Measurements from ENCODE around the gene KNDC1.
A peak's percentile ranks its signal among the peaks of the same experiment; 100 is the strongest.

Gene KNDC1

DNA sequence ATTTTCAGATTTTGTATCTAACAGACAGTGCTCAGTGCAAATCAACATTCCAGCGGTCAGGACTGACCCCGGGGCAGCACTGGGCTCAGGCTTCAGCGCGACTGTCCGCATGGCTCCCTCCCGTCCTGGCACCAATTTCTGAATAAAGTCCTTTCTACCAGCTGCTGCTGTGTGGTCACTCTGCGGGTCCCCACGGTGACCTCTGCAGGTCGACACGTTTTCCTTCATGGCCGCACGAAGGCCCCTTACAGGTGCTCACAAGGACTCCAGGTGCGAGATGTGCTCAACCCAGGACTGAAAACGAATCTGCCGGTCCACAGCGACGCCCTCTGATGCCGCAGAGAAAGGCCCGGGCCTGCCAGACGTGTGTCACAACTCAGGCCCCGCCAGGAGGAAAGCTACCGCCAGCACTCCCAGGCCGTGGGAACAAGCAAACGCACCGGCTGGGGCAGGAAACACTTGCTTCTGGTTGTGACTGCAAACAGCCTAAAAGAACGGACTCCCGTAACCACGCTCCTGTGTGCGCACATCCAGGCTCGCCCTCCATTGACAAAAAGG is 66.3 kb downstream of the KNDC1 start:
- Histone ChIP-seq H2AK5ac (ENCODE audit: low read depth, low read length) (no peak overlapping the region), H2BK120ac (ENCODE audit: low read depth, low read length) (no peak overlapping the region), H3K4me3 (ENCODE audit: low read length in 2 of 2) (no peak overlapping the region), H3K18ac (ENCODE audit: low read length) (peak overlapping the region; percentile 80), H2AFZ (ENCODE audit: low read length) (no peak overlapping the region), H3K9me3 (replicated peaks in 1 of 2; ENCODE audit: control insufficient read depth in 2 of 2, insufficient read depth in 1 of 2, low read depth in 1 of 2, low read length in 2 of 2) (peaks cover 0 to 3% of the 10 kb centered on the region in 2 donors), H3K4me1 (ENCODE audit: control insufficient read depth in 2 of 2, insufficient read depth in 1 of 2, low read depth in 1 of 2, low read length in 2 of 2) (peaks cover 1 to 7% of the 10 kb centered on the region in 2 donors), H4K91ac (ENCODE audit: low read depth, low read length, poor library complexity) (no peak overlapping the region), H4K8ac (ENCODE audit: low read depth, low read length) (no peak overlapping the region), H3K27me3 (ENCODE audit: control insufficient read depth in 3 of 3, insufficient read depth in 3 of 3, low read depth in 1 of 3, low read length in 3 of 3) (peaks cover 13 to 41% (median 33%) of the 10 kb centered on the region in 3 experiments), H2BK5ac (ENCODE audit: low read length) (peak overlapping the region; percentile 87), H3K4ac (ENCODE audit: low read length) (no peak overlapping the region), H2BK12ac (ENCODE audit: low read length) (no peak overlapping the region), H3K14ac (ENCODE audit: low read length) (no peak overlapping the region), H3K9ac (ENCODE audit: low read depth, low read length, poor library complexity) (no peak overlapping the region), H2BK15ac (ENCODE audit: low read length) (no peak overlapping the region), H3K36me3 (replicated peaks in 1 of 2; ENCODE audit: control insufficient read depth in 2 of 2, insufficient read depth in 2 of 2, low read length in 2 of 2) (no peaks in the 10 kb centered on the region), H3K27ac (replicated peaks; ENCODE audit: low read length) (no peak overlapping the region), H3K4me2 (ENCODE audit: insufficient read depth, low read length, poor library complexity, severe bottlenecking) (no peak overlapping the region), H3K79me1 (ENCODE audit: low read depth, low read length) (no peaks in the 10 kb centered on the region), H3K23ac (ENCODE audit: low read depth, low read length, poor library complexity) (no peak overlapping the region)
- no CpG with 5 or more reads among the region's 30 CpGs for WGBS, 2 donors (ENCODE audit: extremely low coverage in 2 of 2, insufficient read length in 2 of 2, insufficient replicate concordance in 1 of 2)
- no peak for DNase-seq (ENCODE audit: low spot score)

DNA sequence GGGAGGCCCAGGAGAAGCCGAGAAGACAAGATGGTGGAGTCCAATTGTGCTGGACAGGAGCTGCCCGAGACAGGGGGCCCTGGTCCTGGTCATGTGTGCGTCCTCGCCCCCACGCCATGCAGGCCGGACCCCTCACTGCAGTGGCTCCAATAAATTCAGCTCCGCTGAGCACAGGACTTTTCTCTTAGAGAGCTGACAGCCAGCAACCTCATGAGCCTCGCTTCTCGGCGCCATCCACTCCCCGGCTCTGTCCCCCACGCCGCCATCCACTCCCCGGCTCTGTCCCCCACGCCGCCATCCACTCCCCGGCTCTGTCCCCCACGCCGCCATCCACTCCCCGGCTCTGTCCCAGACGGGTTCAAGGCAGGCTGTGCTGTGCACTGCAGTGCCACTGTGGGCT is 67.2 kb downstream of the KNDC1 start:
- no peaks in the 10 kb centered on the region for H3K79me1 ChIP-seq (ENCODE audit: low read depth, low read length)
- no peak overlapping the region for H3K4me3 ChIP-seq (ENCODE audit: low read length in 2 of 2)
- no peak overlapping the region for H4K91ac ChIP-seq (ENCODE audit: low read depth, low read length, poor library complexity)
- H3K9me3 ChIP-seq (replicated peaks in 1 of 2; ENCODE audit: control insufficient read depth in 2 of 2, insufficient read depth in 1 of 2, low read depth in 1 of 2, low read length in 2 of 2): peaks cover 0 to 11% of the 10 kb centered on the region in 2 donors
- no peak overlapping the region for H3K23ac ChIP-seq (ENCODE audit: low read depth, low read length, poor library complexity)
- no peak for DNase-seq (ENCODE audit: low spot score)
- H3K4me2 ChIP-seq (ENCODE audit: insufficient read depth, low read length, poor library complexity, severe bottlenecking): no peak overlapping the region
- no peak overlapping the region for H2BK5ac ChIP-seq (ENCODE audit: low read length)
- H2AK5ac ChIP-seq (ENCODE audit: low read depth, low read length): no peak overlapping the region
- WGBS, 2 donors (ENCODE audit: extremely low coverage in 2 of 2, insufficient read length in 2 of 2, insufficient replicate concordance in 1 of 2): no CpG with 5 or more reads among the region's 21 CpGs
- H3K27me3 ChIP-seq (ENCODE audit: control insufficient read depth in 3 of 3, insufficient read depth in 3 of 3, low read depth in 1 of 3, low read length in 3 of 3): peaks cover 19 to 49% (median 42%) of the 10 kb centered on the region in 3 experiments
- H4K8ac ChIP-seq (ENCODE audit: low read depth, low read length): no peak overlapping the region
- no peaks in the 10 kb centered on the region for H3K36me3 ChIP-seq (replicated peaks in 1 of 2; ENCODE audit: control insufficient read depth in 2 of 2, insufficient read depth in 2 of 2, low read length in 2 of 2)
- H2BK15ac ChIP-seq (ENCODE audit: low read length): no peak overlapping the region
- H3K4me1 ChIP-seq (ENCODE audit: control insufficient read depth in 2 of 2, insufficient read depth in 1 of 2, low read depth in 1 of 2, low read length in 2 of 2): peaks cover 1 to 7% of the 10 kb centered on the region in 2 donors
- H3K9ac ChIP-seq (ENCODE audit: low read depth, low read length, poor library complexity): no peak overlapping the region
- no peak overlapping the region for H3K4ac ChIP-seq (ENCODE audit: low read length)
- H2BK12ac ChIP-seq (ENCODE audit: low read length): no peak overlapping the region
- no peak overlapping the region for H2AFZ ChIP-seq (ENCODE audit: low read length)
- H3K27ac ChIP-seq (replicated peaks; ENCODE audit: low read length): no peak overlapping the region
- no peak overlapping the region for H3K18ac ChIP-seq (ENCODE audit: low read length)
- H2BK120ac ChIP-seq (ENCODE audit: low read depth, low read length): no peak overlapping the region
- H3K14ac ChIP-seq (ENCODE audit: low read length): peak overlapping the region; percentile 38

DNA sequence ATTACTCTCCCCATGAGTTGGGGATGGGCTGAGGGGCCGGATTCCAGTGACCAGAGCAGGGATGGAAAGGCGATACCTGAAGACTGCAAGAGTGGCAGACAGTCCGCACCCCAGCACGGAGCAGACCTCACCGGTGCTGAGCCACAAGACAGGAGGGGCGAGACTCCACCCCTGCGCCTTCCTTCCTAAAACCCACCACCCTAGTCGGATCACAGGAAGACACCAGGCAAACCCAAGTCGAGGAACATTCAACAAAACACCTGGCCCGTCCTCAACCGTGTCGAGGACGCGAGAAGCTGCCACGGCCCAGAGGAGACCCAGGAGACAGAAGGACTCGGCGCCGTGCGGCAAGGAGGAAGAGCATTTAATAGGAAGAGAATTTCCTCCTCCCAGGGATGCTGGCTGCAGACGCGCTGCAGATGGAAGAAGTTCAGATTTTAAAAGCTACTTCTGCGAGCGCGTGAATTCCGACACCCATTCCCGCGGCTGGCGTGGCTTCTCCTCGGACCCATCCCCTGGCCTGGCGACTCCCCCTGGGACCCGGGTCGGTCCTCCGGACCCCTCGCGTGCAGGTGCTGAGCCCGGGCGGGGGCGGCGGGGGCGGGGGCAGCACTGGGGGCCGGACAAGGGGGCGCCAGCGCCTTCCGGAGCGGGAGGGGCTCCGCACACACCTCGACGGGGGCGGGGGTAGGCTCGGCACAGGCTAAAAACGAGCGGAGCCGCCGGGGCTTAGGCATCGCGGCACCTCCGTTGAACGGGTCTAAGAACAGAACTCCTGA is 69.4 kb downstream of the KNDC1 start:
- H3K14ac ChIP-seq (ENCODE audit: low read length): no peak overlapping the region
- H3K9ac ChIP-seq (ENCODE audit: low read depth, low read length, poor library complexity): no peak overlapping the region
- no peak overlapping the region for H2BK12ac ChIP-seq (ENCODE audit: low read length)
- H4K8ac ChIP-seq (ENCODE audit: low read depth, low read length): no peak overlapping the region
- no peak overlapping the region for H4K91ac ChIP-seq (ENCODE audit: low read depth, low read length, poor library complexity)
- H2AK5ac ChIP-seq (ENCODE audit: low read depth, low read length): peak overlapping the region; percentile 46
- no peaks in the 10 kb centered on the region for H3K36me3 ChIP-seq (replicated peaks in 1 of 2; ENCODE audit: control insufficient read depth in 2 of 2, insufficient read depth in 2 of 2, low read length in 2 of 2)
- peaks cover 0 to 11% of the 10 kb centered on the region in 2 donors for H3K9me3 ChIP-seq (replicated peaks in 1 of 2; ENCODE audit: control insufficient read depth in 2 of 2, insufficient read depth in 1 of 2, low read depth in 1 of 2, low read length in 2 of 2)
- no peak overlapping the region for H2BK15ac ChIP-seq (ENCODE audit: low read length)
- peak overlapping the region; percentile 91 for H3K4me2 ChIP-seq (ENCODE audit: insufficient read depth, low read length, poor library complexity, severe bottlenecking)
- H2BK120ac ChIP-seq (ENCODE audit: low read depth, low read length): no peak overlapping the region
- H3K27me3 ChIP-seq (ENCODE audit: control insufficient read depth in 3 of 3, insufficient read depth in 3 of 3, low read depth in 1 of 3, low read length in 3 of 3): peaks cover 19 to 70% (median 63%) of the 10 kb centered on the region in 3 experiments
- no CpG with 5 or more reads among the region's 58 CpGs for WGBS, 2 donors (ENCODE audit: extremely low coverage in 2 of 2, insufficient read length in 2 of 2, insufficient replicate concordance in 1 of 2)
- no peak overlapping the region for H3K4me3 ChIP-seq (ENCODE audit: low read length in 2 of 2)
- no peak overlapping the region for H3K27ac ChIP-seq (replicated peaks; ENCODE audit: low read length)
- H3K79me1 ChIP-seq (ENCODE audit: low read depth, low read length): no peaks in the 10 kb centered on the region
- no peak overlapping the region for H3K23ac ChIP-seq (ENCODE audit: low read depth, low read length, poor library complexity)
- no peak overlapping the region for H3K4ac ChIP-seq (ENCODE audit: low read length)
- H3K4me1 ChIP-seq (ENCODE audit: control insufficient read depth in 2 of 2, insufficient read depth in 1 of 2, low read depth in 1 of 2, low read length in 2 of 2): peaks cover 1 to 7% of the 10 kb centered on the region in 2 donors
- H2AFZ ChIP-seq (ENCODE audit: low read length): peak overlapping the region; percentile 22
- H2BK5ac ChIP-seq (ENCODE audit: low read length): no peak overlapping the region
- H3K18ac ChIP-seq (ENCODE audit: low read length): peak overlapping the region; percentile 64
- DNase-seq (ENCODE audit: low spot score): no peak

DNA sequence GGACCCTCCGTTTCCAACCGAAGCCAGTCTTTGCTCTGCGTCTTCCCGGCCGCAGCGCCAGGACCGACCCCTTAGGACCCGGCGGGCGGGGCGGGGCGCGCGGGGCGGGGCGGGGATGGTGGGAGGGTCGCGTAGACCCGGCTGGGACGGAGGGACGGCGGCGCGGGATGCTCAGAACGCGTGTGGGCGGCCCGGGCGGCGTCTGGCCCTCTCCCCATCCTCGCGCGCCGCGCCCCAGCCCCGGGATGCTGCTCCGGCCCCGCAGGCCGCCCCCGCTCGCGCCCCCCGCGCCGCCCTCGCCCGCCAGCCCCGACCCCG is 70.0 kb downstream of the KNDC1 start, which contains the start of gene UTF1:
Gene UTF1, plus strand, starts transcription at position 174 of the 318 bp plus-strand sequence. Its CDS starts 72 bp downstream, at position 246.
- Histone ChIP-seq H2BK120ac (ENCODE audit: low read depth, low read length) (no peak within 1 kb of the TSS), H3K79me1 (ENCODE audit: low read depth, low read length) (no peaks in the 10 kb centered on the region), H3K23ac (ENCODE audit: low read depth, low read length, poor library complexity) (peak within 1 kb of the TSS; percentile 93), H3K36me3 (replicated peaks in 1 of 2; ENCODE audit: control insufficient read depth in 2 of 2, insufficient read depth in 2 of 2, low read length in 2 of 2) (no peaks in the 10 kb centered on the region), H2AFZ (ENCODE audit: low read length) (peak within 1 kb of the TSS; percentile 56), H3K4me3 (ENCODE audit: low read length in 2 of 2) (peak within 1 kb of the TSS in 1 of 2 donors; percentile 74), H2BK12ac (ENCODE audit: low read length) (peak within 1 kb of the TSS; percentile 84), H3K27me3 (ENCODE audit: control insufficient read depth in 3 of 3, insufficient read depth in 3 of 3, low read depth in 1 of 3, low read length in 3 of 3) (peaks cover 19 to 74% (median 65%) of the 10 kb centered on the region in 3 experiments), H4K8ac (ENCODE audit: low read depth, low read length) (no peak within 1 kb of the TSS), H3K4ac (ENCODE audit: low read length) (no peak within 1 kb of the TSS), H3K18ac (ENCODE audit: low read length) (peak within 1 kb of the TSS; percentile 64), H3K14ac (ENCODE audit: low read length) (peak within 1 kb of the TSS; percentile 56), H3K27ac (replicated peaks; ENCODE audit: low read length) (no peak within 1 kb of the TSS), H2BK15ac (ENCODE audit: low read length) (no peak within 1 kb of the TSS), H3K9me3 (replicated peaks in 1 of 2; ENCODE audit: control insufficient read depth in 2 of 2, insufficient read depth in 1 of 2, low read depth in 1 of 2, low read length in 2 of 2) (peaks cover 0 to 11% of the 10 kb centered on the region in 2 donors), H3K4me1 (ENCODE audit: control insufficient read depth in 2 of 2, insufficient read depth in 1 of 2, low read depth in 1 of 2, low read length in 2 of 2) (peaks cover 1 to 7% of the 10 kb centered on the region in 2 donors), H3K4me2 (ENCODE audit: insufficient read depth, low read length, poor library complexity, severe bottlenecking) (peak within 1 kb of the TSS; percentile 91), H2AK5ac (ENCODE audit: low read depth, low read length) (peak within 1 kb of the TSS; percentile 88), H2BK5ac (ENCODE audit: low read length) (no peak within 1 kb of the TSS), H3K9ac (ENCODE audit: low read depth, low read length, poor library complexity) (peak within 1 kb of the TSS; percentile 77), H4K91ac (ENCODE audit: low read depth, low read length, poor library complexity) (no peak within 1 kb of the TSS)
- no peak for DNase-seq (ENCODE audit: low spot score)
- WGBS, 2 donors (ENCODE audit: extremely low coverage in 2 of 2, insufficient read length in 2 of 2, insufficient replicate concordance in 1 of 2): no CpG with 5 or more reads among the region's 49 CpGs

Measured in neuronal stem cell (in vitro differentiated cells).